MG63 (cell line): ENCODE data around the gene PPP6R1. TPM values are rescaled to one million over a fixed set of nuclear protein-coding genes. Genes with fewer than 3 reads are reported as not detected.
"Not testable (repeated sequence)": the region's sequence is repeated elsewhere in the genome, so short reads cannot be mapped to it uniquely, and the experiment has no call there.

ENCODE experiments used
- DNase-seq: peaks from one replicate; pipeline ENCODE4 v3.0.0-alpha.2; 2020
- H3K27me3 ChIP-seq: fragments of 250-450 bp; sonication (Bioruptor Pico); 2 replicates; pipeline ENCODE4 v1.5.1; 2020; ENCODE audit warnings: mild to moderate bottlenecking, moderate library complexity
- H3K36me3 ChIP-seq: fragments of 250-450 bp; sonication (Bioruptor Pico); 2 replicates; pipeline ENCODE4 v1.5.1; 2020; ENCODE audit warnings: mild to moderate bottlenecking, moderate library complexity
- H3K4me3 ChIP-seq: fragments of 250-450 bp; sonication (Bioruptor Pico); 2 replicates; pipeline ENCODE4 v1.5.1; 2020; ENCODE audit warnings: mild to moderate bottlenecking, moderate library complexity
- H3K9me3 ChIP-seq: fragments of 250-450 bp; sonication (Bioruptor Pico); 2 replicates; pipeline ENCODE4 v1.5.1; 2020; ENCODE audit warnings: mild to moderate bottlenecking, moderate library complexity
- total RNA-seq: library from RNA; depleted of rRNA; stranded (reverse); fragments of >200 nt; shearing (Covaris generic); gene quantifications from 2 replicates; pipeline ENCODE4 v1.2.3, GENCODE V29; 2014; ENCODE audit warnings: low replicate concordance

The PPP6R1 gene
- total RNA-seq, 1 experiment from 2014 or later, result 102 TPM

DNA sequence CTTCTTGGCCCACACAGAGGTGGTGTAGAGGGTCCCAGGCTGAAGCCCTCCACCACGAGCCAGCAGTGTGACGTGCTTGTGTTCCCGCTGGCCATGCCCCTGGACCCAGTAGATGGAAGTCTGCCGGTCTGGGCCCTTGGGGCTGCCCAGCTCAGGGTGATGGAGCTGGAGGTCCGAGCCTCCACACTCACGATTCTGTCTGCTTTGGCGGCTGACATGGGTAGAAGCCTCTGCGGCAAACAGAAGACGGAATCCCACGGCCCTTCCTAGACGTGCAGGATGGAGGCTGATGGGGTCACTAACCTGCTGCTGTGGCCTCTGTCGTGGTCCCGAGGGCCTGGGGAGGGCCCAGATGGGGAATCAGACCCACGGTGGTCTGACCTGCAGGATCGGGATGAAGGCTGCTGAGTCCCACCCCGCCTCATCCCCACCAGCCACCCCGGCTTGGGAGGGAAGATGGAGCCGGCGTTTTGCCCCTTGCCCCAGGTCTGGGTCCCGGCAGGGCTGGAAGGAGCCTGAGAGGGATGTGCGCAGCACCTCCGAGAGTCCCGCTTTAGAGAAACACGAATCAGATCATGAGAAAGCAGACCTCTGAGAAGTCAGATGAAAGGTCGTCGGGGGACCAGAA, 34.7 kb downstream of the PPP6R1 start:
- DNase-seq, result no peak
- Histone ChIP-seq H3K36me3 (peaks cover 10% of the 10 kb centered on the region), H3K4me3 (no peak overlapping the region)

GRCh38 chr19:55223291-55224037, 35.4 kb downstream of the PPP6R1 start:
- DNase-seq, result no peak
- H3K27me3 ChIP-seq, result no peaks in the 10 kb centered on the region
- H3K36me3 ChIP-seq, result peaks cover 9% of the 10 kb centered on the region
- H3K9me3 ChIP-seq, result peaks cover 6% of the 10 kb centered on the region; the same call in 1 of the 2 replicates
- no peak overlapping the region for H3K4me3 ChIP-seq

More for the DNA sequence above, 34.7 kb downstream of the PPP6R1 start:
- Histone ChIP-seq H3K27me3 (no peaks in the 10 kb centered on the region), H3K9me3 (peaks cover 6% of the 10 kb centered on the region; the same call in 1 of the 2 replicates)

GRCh38 chr19:55220525-55220924, 38.3 kb downstream of the PPP6R1 start:
- DNase-seq, result no peak
- peaks cover 2% of the 10 kb centered on the region; the same call in 1 of the 2 replicates for H3K36me3 ChIP-seq
- H3K4me3 ChIP-seq, result no peak overlapping the region
- H3K27me3 ChIP-seq, result no peaks in the 10 kb centered on the region
- peaks cover 6% of the 10 kb centered on the region; the same call in 1 of the 2 replicates for H3K9me3 ChIP-seq

DNA sequence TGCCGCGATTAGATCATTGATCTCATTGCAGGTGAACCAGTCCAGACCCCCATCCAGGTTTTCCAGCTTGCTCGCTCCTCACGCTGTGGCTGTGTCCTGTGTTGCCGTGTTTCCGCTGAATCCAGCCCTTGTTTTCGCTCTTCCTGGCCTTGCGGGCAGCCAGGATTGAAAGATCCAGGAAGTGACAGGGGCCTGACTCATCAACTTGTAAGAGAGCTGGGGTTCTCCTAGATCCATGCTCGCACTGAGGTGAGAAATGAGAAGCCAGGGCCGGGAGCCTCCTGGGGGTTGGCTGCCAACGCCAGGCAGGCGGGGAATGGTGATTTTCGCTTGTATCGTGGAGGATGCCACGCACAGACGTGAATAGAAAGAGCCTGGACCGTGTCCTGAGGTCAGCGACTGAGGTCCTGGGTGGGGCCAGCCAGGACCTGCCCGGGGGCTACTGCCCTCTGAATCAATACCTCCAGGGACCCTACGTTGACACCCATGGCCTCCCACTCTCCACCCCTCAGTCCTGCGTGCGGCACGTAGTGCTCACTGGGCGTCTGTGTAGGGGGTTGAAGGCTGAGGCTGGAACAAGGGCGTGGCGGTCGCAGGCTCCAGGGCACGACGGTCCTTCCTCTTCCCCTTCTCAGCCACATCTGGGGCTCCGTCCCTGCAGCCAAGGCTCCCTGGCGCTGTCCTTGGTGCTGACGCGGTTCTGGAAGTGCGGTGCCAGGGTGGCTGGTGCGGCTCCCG, 42.2 kb downstream of the PPP6R1 start:
- Histone ChIP-seq H3K36me3 (0 out of 2 replicates have a peak, but pooled peaks cover 2% of the 10 kb centered on the region), H3K27me3 (no peaks in the 10 kb centered on the region), H3K9me3 (peaks cover 6% of the 10 kb centered on the region; the same call in 1 of the 2 replicates), H3K4me3 (peak overlapping the region; percentile 45)
- DNase-seq, result peak; percentile 99

GRCh38 chr19:55213547-55213946, 45.3 kb downstream of the PPP6R1 start:
- H3K36me3 ChIP-seq, result no peaks in the 10 kb centered on the region
- H3K27me3 ChIP-seq, result no peaks in the 10 kb centered on the region
- no peak for DNase-seq
- H3K4me3 ChIP-seq, result no peak overlapping the region
- no peaks in the 10 kb centered on the region for H3K9me3 ChIP-seq

DNA sequence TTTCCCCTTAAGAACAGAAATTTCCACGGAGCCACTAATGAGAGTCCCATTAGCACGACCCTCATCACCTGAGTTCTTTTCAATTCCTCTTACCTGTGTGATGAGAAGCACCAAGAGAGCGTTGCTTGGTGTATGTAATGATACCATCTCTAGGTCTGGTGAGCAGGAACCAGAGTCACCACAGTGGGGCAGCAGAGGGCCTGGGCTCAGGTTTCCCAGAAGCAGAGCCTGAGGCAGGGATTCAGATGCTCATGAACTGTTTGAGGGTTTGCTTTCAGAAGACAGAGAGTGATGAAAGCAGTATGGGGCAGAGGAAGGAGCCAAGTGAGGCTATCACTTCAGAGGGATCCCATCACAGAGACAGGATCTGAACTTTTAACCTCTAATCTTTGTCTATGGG, 46.4 kb downstream of the PPP6R1 start:
- H3K4me3 ChIP-seq, result no peak overlapping the region
- H3K36me3 ChIP-seq, result no peaks in the 10 kb centered on the region
- no peaks in the 10 kb centered on the region for H3K27me3 ChIP-seq
- DNase-seq, result peak; percentile 74
- no peaks in the 10 kb centered on the region for H3K9me3 ChIP-seq

- Histone ChIP-seq H3K36me3 (no peaks in the 10 kb centered on the region), H3K27me3 (no peaks in the 10 kb centered on the region), H3K4me3 (no peak overlapping the region), H3K9me3 (no peaks in the 10 kb centered on the region)
- DNase-seq, result peak; percentile 36
Observed at GRCh38 chr19:55209693-55210472, 48.9 kb downstream of the PPP6R1 start.

GRCh38 chr19:55208880-55209692, 49.7 kb downstream of the PPP6R1 start, which contains the start of gene PTPRH:
Gene PTPRH (minus strand): TSS chr19:55209501. CDS start chr19:55209433, 68 bp downstream.
- no peaks in the 10 kb centered on the region for H3K36me3 ChIP-seq
- no peak for DNase-seq
- H3K27me3 ChIP-seq, result no peaks in the 10 kb centered on the region
- no peak within 1 kb of the TSS for H3K4me3 ChIP-seq
- H3K9me3 ChIP-seq, result no peaks in the 10 kb centered on the region

DNA sequence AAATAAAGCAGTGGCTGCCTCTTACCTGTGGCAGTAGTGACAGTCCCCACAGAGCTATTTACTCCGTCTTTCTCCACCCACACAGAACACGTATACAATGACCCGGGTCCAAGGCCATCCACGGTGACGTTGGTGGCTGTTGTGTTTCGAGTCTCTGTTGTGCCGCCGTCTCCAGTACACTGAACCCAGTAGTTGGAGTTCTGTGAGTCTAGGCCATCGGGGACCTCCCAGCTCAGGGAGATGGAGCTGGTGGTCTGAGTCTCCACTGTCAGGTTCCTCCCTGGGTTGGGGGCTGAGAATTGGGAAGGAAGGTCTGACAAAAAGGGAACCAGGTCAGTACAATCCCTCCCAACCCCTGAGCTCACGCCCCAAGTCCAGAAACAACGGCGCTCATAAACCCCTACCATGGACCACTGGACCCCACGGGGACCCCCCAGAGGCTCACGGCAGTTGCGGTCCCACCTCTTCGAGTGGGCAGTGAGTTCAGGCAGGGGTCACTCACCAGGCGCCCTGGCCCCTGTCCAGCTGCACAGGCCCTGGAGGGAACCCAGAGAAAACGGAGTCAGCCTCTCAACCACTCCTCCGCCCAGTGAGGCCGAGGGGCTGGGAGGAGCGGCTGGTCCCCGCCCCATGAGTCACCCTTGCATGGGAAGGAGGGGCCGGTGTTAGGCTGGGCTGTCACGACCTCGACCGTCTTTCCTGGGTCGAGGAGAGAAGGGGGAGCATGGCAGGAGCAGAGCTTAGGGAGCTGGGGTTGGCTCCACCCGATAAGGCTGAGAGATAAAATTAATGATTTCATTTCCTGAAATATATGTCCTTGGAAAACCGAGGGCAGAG, 51.9 kb downstream of the PPP6R1 start:
- H3K27me3 ChIP-seq, result no peaks in the 10 kb centered on the region
- peaks cover 2% of the 10 kb centered on the region for H3K36me3 ChIP-seq
- peak; percentile 98 for DNase-seq
- H3K4me3 ChIP-seq, result peak overlapping the region; percentile 17
- H3K9me3 ChIP-seq, result no peaks in the 10 kb centered on the region

GRCh38 chr19:55202199-55202598, 56.6 kb downstream of the PPP6R1 start:
- H3K4me3 ChIP-seq, H3K9me3 ChIP-seq, DNase-seq, H3K27me3 ChIP-seq, H3K36me3 ChIP-seq: not testable (repeated sequence)

DNA sequence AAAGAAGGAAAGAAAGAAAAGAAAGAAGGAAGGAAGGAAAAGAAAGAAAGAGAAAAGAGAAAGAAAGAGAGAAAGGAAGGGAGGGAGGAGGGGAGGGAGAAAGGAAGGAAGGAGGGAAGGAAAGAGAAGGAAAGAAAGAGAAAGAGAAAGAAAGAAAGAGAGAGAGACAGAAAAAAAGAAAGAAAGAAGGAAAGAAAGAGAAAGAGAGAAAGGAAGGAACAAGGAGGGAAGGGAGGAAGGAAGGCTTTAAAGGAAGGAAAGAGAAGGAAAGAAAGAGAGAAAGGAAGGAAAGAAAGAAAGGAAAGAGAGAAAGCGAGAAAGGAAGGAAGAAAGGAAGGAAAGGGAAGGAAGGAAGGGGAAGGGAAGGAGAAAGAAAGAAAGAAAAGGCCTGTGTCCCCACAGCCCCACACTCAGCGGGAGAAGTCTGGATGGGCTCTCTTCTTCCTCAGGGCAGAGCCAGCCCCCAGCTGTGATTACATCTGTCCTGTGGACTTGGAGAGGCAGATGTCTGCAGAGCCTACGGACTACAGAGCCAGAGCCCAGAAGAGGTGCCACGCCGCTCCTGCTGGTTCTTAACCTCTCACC, 59.1 kb downstream of the PPP6R1 start:
- no peak for DNase-seq
- Histone ChIP-seq H3K27me3 (no peaks in the 10 kb centered on the region), H3K4me3 (no peak overlapping the region), H3K9me3 (no peaks in the 10 kb centered on the region), H3K36me3 (peaks cover 2% of the 10 kb centered on the region)

DNA sequence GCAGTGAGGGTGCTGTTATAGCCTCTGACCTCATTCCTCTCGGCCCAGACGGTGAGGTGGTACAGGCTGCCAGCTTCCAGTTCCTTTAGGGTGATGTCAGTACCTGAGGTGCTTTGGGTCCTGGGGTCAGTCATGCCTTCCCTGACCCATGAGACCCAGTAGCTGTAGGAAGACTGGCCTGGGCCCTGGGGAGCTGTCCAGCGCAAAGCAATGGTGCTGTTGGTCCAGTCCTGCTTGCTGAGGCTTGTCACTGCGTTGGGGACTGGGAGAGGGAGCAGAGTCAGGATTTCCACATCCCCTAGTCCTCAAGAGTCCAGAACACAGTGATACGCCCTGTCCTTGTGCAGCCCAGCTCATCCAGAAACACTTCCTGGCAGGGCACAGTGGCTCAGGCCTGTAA, 60.2 kb downstream of the PPP6R1 start:
- H3K27me3 ChIP-seq, result no peaks in the 10 kb centered on the region
- no peak for DNase-seq
- H3K9me3 ChIP-seq, result no peaks in the 10 kb centered on the region
- peaks cover 2% of the 10 kb centered on the region for H3K36me3 ChIP-seq
- no peak overlapping the region for H3K4me3 ChIP-seq

DNA sequence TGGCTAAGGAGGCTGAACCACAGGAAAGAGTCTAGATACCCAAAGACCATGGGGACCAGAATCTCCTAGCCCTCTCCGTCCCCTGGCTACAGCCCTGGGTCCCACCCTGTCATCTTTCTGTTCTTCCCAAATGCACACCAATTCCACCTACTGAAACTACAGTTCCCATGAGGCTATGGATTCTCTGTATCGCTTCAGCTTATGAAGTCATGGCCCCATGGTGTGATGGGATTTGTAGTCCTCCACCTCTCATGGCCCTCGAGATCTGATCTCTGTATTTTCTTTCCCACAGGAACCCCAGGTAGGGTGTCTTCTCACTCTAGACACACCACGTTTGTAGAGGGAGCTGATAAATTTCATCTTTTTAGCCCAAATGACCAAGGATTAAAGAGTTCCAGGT, 61.3 kb downstream of the PPP6R1 start:
- no peak for DNase-seq
- H3K27me3 ChIP-seq, result no peaks in the 10 kb centered on the region
- peaks cover under 1% of the 10 kb centered on the region for H3K36me3 ChIP-seq
- H3K9me3 ChIP-seq, result no peaks in the 10 kb centered on the region
- H3K4me3 ChIP-seq, result no peak overlapping the region

- no peak overlapping the region for H3K4me3 ChIP-seq
- H3K27me3 ChIP-seq, result no peaks in the 10 kb centered on the region
- no peaks in the 10 kb centered on the region for H3K9me3 ChIP-seq
- no peak for DNase-seq
- H3K36me3 ChIP-seq, result no peaks in the 10 kb centered on the region; the same call in 1 of the 2 replicates
Observed at GRCh38 chr19:55196803-55197202, 62.0 kb downstream of the PPP6R1 start.

GRCh38 chr19:55193481-55193880, 65.3 kb downstream of the PPP6R1 start:
- H3K4me3 ChIP-seq, result no peak overlapping the region
- no peaks in the 10 kb centered on the region for H3K36me3 ChIP-seq
- H3K27me3 ChIP-seq, result no peaks in the 10 kb centered on the region
- no peak for DNase-seq
- H3K9me3 ChIP-seq, result no peaks in the 10 kb centered on the region
